HEK293 (cell line): ENCODE measurements around the gene RPL7A.

Source experiments
- CTCF ChIA-PET: fragments of 350-600 bp; formaldehyde crosslinking; extraction: SDS; loops from one replicate; lab custom pipeline; 2021; ENCODE audit warnings: antibody characterized with exemption; lab: Yijun Ruan, JAX
- POLR2A ChIA-PET: fragments of 300-600 bp; formaldehyde crosslinking; extraction: SDS; loops from one replicate; lab custom pipeline; 2020; ENCODE audit warnings: antibody characterized with exemption, inconsistent platforms; lab: Yijun Ruan, JAX
- H3K27ac ChIP-seq: fragments of 200-500 bp; sonication (Bioruptor generic); 2 replicates; pipeline ENCODE4 v1.5.1; 2014; ENCODE audit warnings: low read depth, low read length, control low read depth, inconsistent platforms; ENCODE audit errors: extremely low read depth
- H3K36me3 ChIP-seq, 2 experiments: fragments of 200-500 bp in 1 of 2; sonication (Bioruptor generic) in 1 of 2; 1 replicate in 1 of 2; 2 replicates in 1 of 2; pipeline ENCODE4 v1.5.1; 2014 to 2017; ENCODE audit warnings: inconsistent platforms in 2 of 2, low read length in 2 of 2; ENCODE audit not compliant: control insufficient read depth in 2 of 2, insufficient read depth in 1 of 2
- H3K4me1 ChIP-seq: fragments of 200-500 bp; sonication (Bioruptor generic); 2 replicates; pipeline ENCODE4 v1.5.1; 2014; ENCODE audit warnings: mild to moderate bottlenecking, low read length, inconsistent platforms; ENCODE audit not compliant: control insufficient read depth, insufficient read depth
- H3K4me3 ChIP-seq: 2 replicates; pipeline ENCODE4 v1.5.1; 2011; ENCODE audit warnings: low read depth, mild to moderate bottlenecking, control low read depth, low read length, moderate library complexity
- H3K9me3 ChIP-seq: fragments of 200-500 bp; sonication (Bioruptor generic); 2 replicates; pipeline ENCODE4 v1.5.1; 2014; ENCODE audit warnings: low read depth, low read length, inconsistent platforms; ENCODE audit not compliant: control insufficient read depth, insufficient read depth
- EGR2 ChIP-seq: fragments of 450-650 bp; formaldehyde crosslinking; IDR thresholded peaks from 2 replicates; pipeline ENCODE4 v1.5.1; 2016; ENCODE audit warnings: low read depth, missing biosample characterization, missing genetic modification characterization
- KLF16 ChIP-seq: fragments of 450-650 bp; formaldehyde crosslinking; IDR thresholded peaks from 2 replicates; pipeline ENCODE4 v1.5.1; 2017; ENCODE audit warnings: missing biosample characterization, missing genetic modification characterization
- OVOL3 ChIP-seq: fragments of 450-650 bp; formaldehyde crosslinking; IDR thresholded peaks from 2 replicates; pipeline ENCODE4 v1.5.1; 2016; ENCODE audit warnings: missing biosample characterization, missing genetic modification characterization
- ZBTB8A ChIP-seq: fragments of 450-650 bp; formaldehyde crosslinking; IDR thresholded peaks from 2 replicates; pipeline ENCODE4 v1.5.1; 2016; ENCODE audit warnings: missing biosample characterization, missing genetic modification characterization
- ZIC2 ChIP-seq: fragments of 450-650 bp; formaldehyde crosslinking; IDR thresholded peaks from 2 replicates; pipeline ENCODE4 v1.5.1; 2016; ENCODE audit warnings: missing biosample characterization, missing genetic modification characterization
- ZNF174 ChIP-seq: fragments of 450-650 bp; formaldehyde crosslinking; IDR thresholded peaks from 2 replicates; pipeline ENCODE4 v1.5.0; 2017; ENCODE audit warnings: missing biosample characterization, mild to moderate bottlenecking, missing genetic modification characterization
- ZNF18 ChIP-seq: fragments of 450-650 bp; formaldehyde crosslinking; IDR thresholded peaks from 2 replicates; pipeline ENCODE4 v1.5.1; 2016; ENCODE audit warnings: missing biosample characterization, missing genetic modification characterization
- ZNF2 ChIP-seq: fragments of 450-650 bp; formaldehyde crosslinking; IDR thresholded peaks from 2 replicates; pipeline ENCODE4 v1.5.1; 2016; ENCODE audit warnings: missing biosample characterization, missing genetic modification characterization
- ZNF211 ChIP-seq: fragments of 450-650 bp; formaldehyde crosslinking; IDR thresholded peaks from 2 replicates; pipeline ENCODE4 v1.5.1; 2016; ENCODE audit warnings: low read depth, missing biosample characterization, missing genetic modification characterization
- ZNF311 ChIP-seq: fragments of 450-650 bp; formaldehyde crosslinking; IDR thresholded peaks from 2 replicates; pipeline ENCODE4 v1.5.1; 2017; ENCODE audit warnings: missing biosample characterization, missing genetic modification characterization, borderline replicate concordance
- ZNF404 ChIP-seq: fragments of 450-650 bp; formaldehyde crosslinking; IDR thresholded peaks from 2 replicates; pipeline ENCODE4 v1.5.1; 2017; ENCODE audit warnings: missing biosample characterization, missing genetic modification characterization
- ZNF600 ChIP-seq: fragments of 450-650 bp; formaldehyde crosslinking; IDR thresholded peaks from 2 replicates; pipeline ENCODE4 v1.5.1; 2016; ENCODE audit warnings: missing biosample characterization, missing genetic modification characterization
- ZNF610 ChIP-seq: fragments of 450-650 bp; formaldehyde crosslinking; IDR thresholded peaks from 2 replicates; pipeline ENCODE4 v1.5.1; 2016; ENCODE audit warnings: missing biosample characterization, missing genetic modification characterization, borderline replicate concordance
- ZNF624 ChIP-seq: fragments of 450-650 bp; formaldehyde crosslinking; IDR thresholded peaks from 2 replicates; pipeline ENCODE4 v1.5.1; 2017; ENCODE audit warnings: missing biosample characterization, missing genetic modification characterization
- ZNF704 ChIP-seq: fragments of 450-650 bp; formaldehyde crosslinking; IDR thresholded peaks from 2 replicates; pipeline ENCODE4 v1.5.1; 2016; ENCODE audit warnings: missing biosample characterization, missing genetic modification characterization
- ZNF777 ChIP-seq: fragments of 450-650 bp; formaldehyde crosslinking; IDR thresholded peaks from 2 replicates; pipeline ENCODE4 v1.5.1; 2017; ENCODE audit warnings: missing biosample characterization, missing genetic modification characterization, borderline replicate concordance
- ZNF843 ChIP-seq: fragments of 450-650 bp; formaldehyde crosslinking; IDR thresholded peaks from 2 replicates; pipeline ENCODE4 v1.5.1; 2016; ENCODE audit warnings: missing biosample characterization, missing genetic modification characterization
- ZSCAN23 ChIP-seq: fragments of 450-650 bp; formaldehyde crosslinking; IDR thresholded peaks from 2 replicates; pipeline ENCODE4 v1.5.1; 2016; ENCODE audit warnings: missing biosample characterization, missing genetic modification characterization
- TF ChIP-seq, protein P1 (sequence below): fragments of 450-650 bp; formaldehyde crosslinking; IDR thresholded peaks from 2 replicates; pipeline ENCODE4 v1.5.1; 2016; ENCODE audit warnings: missing biosample characterization, missing genetic modification characterization
- TF ChIP-seq, protein P2 (sequence below): fragments of 450-650 bp; formaldehyde crosslinking; IDR thresholded peaks from 2 replicates; pipeline ENCODE4 v1.5.1; 2016; ENCODE audit warnings: missing biosample characterization, missing genetic modification characterization
- TF ChIP-seq, protein P3 (sequence below): fragments of 450-650 bp; formaldehyde crosslinking; IDR thresholded peaks from 2 replicates; pipeline ENCODE4 v1.5.1; 2016; ENCODE audit warnings: missing biosample characterization, missing genetic modification characterization
- TF ChIP-seq, protein P4 (sequence below): fragments of 450-650 bp; formaldehyde crosslinking; IDR thresholded peaks from 2 replicates; pipeline ENCODE4 v1.5.1; 2016; ENCODE audit warnings: missing biosample characterization, missing genetic modification characterization
- TF ChIP-seq, protein P5 (sequence below): fragments of 450-650 bp; formaldehyde crosslinking; IDR thresholded peaks from 2 replicates; pipeline ENCODE4 v1.5.1; 2016; ENCODE audit warnings: missing biosample characterization, missing genetic modification characterization

Gene RPL7A

DNA sequence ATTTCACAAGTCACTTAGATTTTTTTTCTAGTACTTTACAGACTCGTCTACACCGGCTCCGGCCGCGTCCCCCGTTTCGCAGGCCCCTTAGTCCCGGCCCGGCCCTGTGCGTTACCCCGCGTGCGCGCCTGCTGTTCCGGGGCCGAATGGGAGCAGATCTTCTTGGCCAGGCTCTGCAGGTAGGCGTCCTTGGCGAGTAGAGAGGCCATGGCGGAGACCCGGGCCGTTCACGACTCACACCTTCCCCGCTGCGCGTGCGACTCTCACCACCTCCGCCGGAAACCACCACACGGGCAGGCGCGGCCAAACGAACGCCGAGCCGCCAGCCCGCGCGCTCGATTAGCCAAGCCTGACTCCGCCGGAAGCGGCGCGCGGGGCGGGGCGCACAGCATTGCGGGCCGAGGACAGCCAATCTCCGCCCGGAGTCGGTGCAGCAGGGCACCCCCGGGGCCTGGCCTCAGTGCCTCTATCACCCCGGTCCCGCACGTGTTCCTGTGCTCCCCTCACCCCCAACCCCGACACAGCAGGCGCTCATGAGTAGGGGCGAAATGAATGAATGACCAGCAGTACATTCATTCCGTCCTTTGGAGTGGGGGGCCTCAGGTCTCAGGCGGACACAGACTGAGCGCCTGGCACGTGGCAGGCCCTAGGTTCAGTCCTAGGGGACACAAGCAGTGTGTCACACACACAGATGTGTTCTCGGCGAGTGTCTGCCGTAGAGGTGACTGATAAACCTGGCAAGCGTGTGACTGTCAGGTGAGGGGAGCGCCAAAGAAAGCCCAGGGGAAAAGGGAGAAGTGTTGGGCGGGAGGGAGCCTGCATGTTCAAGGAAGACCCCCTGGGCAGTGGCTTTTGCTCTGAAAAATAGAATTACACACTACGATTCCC is 11.8 kb upstream of the RPL7A start, which contains the start of gene SURF6:
SURF6 (minus strand) TSS at position 265 of the 888 bp plus-strand sequence; CDS start at position 209, 56 bp downstream.
- Histone ChIP-seq H3K27ac (peak within 1 kb of the TSS; percentile 71), H3K4me3 (peak within 1 kb of the TSS; percentile 74), H3K9me3 (no peaks in the 10 kb centered on the region), H3K4me1 (peaks cover 4% of the 10 kb centered on the region; the same call in 1 of the 2 replicates), H3K36me3 (peaks cover 0 to 61% of the 10 kb centered on the region in 2 experiments; a peak in 1 of 3 replicates)
- CTCF ChIA-PET, result interaction anchor here (0.6 to 8.9 kb wide), 4 partner anchors 86 to 192 kb away, joined by 3 to 159 read pairs (median 4); partner anchors contain the start of gene ADAMTS13
- POLR2A ChIA-PET, result interaction anchor here (0.7 to 2.3 kb wide), 6 partner anchors 11 to 159 kb away, joined by 3 to 18 read pairs (median 6); partner anchors contain the start of genes MED22, RPL7A, STKLD1 and SURF4
- peak; percentile 100 for TF ChIP-seq ZNF18 (tag by site-specific recombination)
- peak; percentile 41; the same call in 1 of the 2 replicates for TF ChIP-seq ZSCAN23 (tag by site-specific recombination)
- TF ChIP-seq ZIC2, result peak; percentile 82
- peak; percentile 73 for TF ChIP-seq ZNF843
- TF ChIP-seq KLF16 (tag by site-specific recombination), result peak; percentile 95
- TF ChIP-seq, protein P1, sequence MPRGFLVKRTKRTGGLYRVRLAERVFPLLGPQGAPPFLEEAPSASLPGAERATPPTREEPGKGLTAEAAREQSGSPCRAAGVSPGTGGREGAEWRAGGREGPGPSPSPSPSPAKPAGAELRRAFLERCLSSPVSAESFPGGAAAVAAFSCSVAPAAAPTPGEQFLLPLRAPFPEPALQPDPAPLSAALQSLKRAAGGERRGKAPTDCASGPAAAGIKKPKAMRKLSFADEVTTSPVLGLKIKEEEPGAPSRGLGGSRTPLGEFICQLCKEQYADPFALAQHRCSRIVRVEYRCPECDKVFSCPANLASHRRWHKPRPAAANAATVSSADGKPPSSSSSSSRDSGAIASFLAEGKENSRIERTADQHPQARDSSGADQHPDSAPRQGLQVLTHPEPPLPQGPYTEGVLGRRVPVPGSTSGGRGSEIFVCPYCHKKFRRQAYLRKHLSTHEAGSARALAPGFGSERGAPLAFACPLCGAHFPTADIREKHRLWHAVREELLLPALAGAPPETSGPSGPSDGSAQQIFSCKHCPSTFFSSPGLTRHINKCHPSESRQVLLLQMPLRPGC, result peak; percentile 88; the same call in 1 of the 2 replicates
- no peak for TF ChIP-seq ZNF600 (tag by site-specific recombination)
- TF ChIP-seq, protein P2, sequence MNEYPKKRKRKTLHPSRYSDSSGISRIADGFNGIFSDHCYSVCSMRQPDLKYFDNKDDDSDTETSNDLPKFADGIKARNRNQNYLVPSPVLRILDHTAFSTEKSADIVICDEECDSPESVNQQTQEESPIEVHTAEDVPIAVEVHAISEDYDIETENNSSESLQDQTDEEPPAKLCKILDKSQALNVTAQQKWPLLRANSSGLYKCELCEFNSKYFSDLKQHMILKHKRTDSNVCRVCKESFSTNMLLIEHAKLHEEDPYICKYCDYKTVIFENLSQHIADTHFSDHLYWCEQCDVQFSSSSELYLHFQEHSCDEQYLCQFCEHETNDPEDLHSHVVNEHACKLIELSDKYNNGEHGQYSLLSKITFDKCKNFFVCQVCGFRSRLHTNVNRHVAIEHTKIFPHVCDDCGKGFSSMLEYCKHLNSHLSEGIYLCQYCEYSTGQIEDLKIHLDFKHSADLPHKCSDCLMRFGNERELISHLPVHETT (tag by site-specific recombination), result peak; percentile 84
- TF ChIP-seq, protein P3, sequence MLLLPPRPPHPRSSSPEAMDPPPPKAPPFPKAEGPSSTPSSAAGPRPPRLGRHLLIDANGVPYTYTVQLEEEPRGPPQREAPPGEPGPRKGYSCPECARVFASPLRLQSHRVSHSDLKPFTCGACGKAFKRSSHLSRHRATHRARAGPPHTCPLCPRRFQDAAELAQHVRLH (tag by site-specific recombination), result peak; percentile 89
- no peak for TF ChIP-seq ZNF404 (tag by site-specific recombination)
- no peak for TF ChIP-seq ZNF311 (tag by site-specific recombination)
- TF ChIP-seq ZNF624 (tag by site-specific recombination), result no peak
- no peak for TF ChIP-seq ZNF704
- TF ChIP-seq EGR2 (tag by site-specific recombination), result peak; percentile 74
- TF ChIP-seq, protein P4, sequence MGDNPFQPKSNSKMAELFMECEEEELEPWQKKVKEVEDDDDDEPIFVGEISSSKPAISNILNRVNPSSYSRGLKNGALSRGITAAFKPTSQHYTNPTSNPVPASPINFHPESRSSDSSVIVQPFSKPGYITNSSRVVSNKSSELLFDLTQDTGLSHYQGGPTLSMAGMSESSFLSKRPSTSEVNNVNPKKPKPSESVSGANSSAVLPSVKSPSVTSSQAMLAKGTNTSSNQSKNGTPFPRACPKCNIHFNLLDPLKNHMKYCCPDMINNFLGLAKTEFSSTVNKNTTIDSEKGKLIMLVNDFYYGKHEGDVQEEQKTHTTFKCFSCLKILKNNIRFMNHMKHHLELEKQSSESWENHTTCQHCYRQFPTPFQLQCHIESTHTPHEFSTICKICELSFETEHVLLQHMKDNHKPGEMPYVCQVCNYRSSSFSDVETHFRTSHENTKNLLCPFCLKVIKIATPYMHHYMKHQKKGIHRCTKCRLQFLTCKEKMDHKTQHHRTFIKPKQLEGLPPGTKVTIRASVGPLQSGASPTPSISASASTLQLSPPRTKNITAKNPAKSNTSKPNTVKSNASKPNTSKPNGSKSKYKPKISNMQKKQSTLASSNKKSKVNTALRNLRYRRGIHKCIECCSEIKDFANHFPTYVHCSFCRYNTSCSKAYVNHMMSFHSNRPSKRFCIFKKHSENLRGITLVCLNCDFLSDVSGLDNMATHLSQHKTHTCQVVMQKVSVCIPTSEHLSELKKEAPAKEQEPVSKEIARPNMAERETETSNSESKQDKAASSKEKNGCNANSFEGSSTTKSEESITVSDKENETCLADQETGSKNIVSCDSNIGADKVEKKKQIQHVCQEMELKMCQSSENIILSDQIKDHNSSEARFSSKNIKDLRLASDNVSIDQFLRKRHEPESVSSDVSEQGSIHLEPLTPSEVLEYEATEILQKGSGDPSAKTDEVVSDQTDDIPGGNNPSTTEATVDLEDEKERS (tag by site-specific recombination), result no peak
- TF ChIP-seq ZNF211 (tag by site-specific recombination), result no peak
- no peak for TF ChIP-seq ZNF174
- TF ChIP-seq OVOL3 (tag by site-specific recombination), result peak; percentile 43; the same call in 1 of the 2 replicates
- TF ChIP-seq ZNF777 (tag by site-specific recombination), result no peak
- TF ChIP-seq ZNF610 (tag by site-specific recombination), result peak; percentile 71; the same call in 1 of the 2 replicates
- TF ChIP-seq ZBTB8A (tag by site-specific recombination), result peak; percentile 69
- TF ChIP-seq, protein P5, sequence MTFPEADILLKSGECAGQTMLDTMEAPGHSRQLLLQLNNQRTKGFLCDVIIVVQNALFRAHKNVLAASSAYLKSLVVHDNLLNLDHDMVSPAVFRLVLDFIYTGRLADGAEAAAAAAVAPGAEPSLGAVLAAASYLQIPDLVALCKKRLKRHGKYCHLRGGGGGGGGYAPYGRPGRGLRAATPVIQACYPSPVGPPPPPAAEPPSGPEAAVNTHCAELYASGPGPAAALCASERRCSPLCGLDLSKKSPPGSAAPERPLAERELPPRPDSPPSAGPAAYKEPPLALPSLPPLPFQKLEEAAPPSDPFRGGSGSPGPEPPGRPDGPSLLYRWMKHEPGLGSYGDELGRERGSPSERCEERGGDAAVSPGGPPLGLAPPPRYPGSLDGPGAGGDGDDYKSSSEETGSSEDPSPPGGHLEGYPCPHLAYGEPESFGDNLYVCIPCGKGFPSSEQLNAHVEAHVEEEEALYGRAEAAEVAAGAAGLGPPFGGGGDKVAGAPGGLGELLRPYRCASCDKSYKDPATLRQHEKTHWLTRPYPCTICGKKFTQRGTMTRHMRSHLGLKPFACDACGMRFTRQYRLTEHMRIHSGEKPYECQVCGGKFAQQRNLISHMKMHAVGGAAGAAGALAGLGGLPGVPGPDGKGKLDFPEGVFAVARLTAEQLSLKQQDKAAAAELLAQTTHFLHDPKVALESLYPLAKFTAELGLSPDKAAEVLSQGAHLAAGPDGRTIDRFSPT, result peak; percentile 71; the same call in 1 of the 2 replicates
- peak; percentile 81; the same call in 1 of the 2 replicates for TF ChIP-seq ZNF2 (tag by site-specific recombination)
